GM19438 (cell line): Measurements from ENCODE around the gene PLEKHJ1.
"Not testable (repeated sequence)": the region's sequence is repeated elsewhere in the genome, so short reads cannot be mapped to it uniquely, and the experiment has no call there.

Experiments
- ATAC-seq: cut with Tn5 transposase; IDR thresholded peaks from one replicate; pipeline ENCODE4 v1.9.1; 2021; ENCODE audit warnings: low read depth; ENCODE audit not compliant: unreplicated experiment

Gene PLEKHJ1, protein sequence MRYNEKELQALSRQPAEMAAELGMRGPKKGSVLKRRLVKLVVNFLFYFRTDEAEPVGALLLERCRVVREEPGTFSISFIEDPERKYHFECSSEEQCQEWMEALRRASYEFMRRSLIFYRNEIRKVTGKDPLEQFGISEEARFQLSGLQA

DNA sequence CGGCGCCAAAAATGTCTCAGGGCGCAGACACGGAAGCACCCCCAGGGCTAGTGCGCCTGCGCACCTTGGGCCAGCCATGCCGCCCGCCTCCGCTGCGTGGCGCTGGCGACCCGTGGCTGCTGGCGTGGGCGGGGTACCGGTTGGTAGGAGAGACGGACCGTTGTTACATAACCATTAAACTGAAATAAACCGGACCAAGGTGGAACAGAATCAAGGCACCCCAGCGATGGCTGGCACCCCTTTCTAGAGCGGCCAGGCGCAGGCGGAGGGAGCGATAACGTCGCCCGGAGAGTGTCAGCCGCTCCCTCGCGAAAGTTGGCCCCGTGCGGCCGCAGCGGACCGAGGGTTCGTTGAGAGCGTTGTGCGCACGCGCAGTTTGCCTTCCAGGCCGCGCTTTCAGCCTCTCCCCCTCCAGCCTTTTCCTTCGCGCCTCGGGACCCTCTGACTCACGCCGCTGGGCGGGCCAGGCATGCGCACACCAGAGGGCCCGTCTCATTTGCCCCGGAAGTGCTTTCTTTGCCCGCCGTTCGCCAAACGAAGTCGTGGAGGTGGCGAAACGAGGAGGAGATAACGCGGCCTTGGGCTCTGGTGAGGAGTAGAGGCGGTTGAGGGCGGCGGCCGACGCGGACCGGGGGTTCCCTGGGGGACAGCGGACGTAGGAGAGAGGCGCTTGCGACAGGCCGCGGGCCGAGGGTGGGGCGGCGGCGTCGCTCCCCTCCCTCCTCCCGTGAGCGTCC lies at the start of gene PLEKHJ1, which contains the start of gene SF3A2:
TSS of gene PLEKHJ1 (minus strand) at position 16 of the 737 bp plus-strand sequence. CDS start 81 bp downstream, outside the sequence.
TSS of gene SF3A2 (plus strand) at position 511 of the 737 bp plus-strand sequence. CDS start 6,595 bp downstream, outside the sequence.
- ATAC-seq: peak; percentile 63

DNA sequence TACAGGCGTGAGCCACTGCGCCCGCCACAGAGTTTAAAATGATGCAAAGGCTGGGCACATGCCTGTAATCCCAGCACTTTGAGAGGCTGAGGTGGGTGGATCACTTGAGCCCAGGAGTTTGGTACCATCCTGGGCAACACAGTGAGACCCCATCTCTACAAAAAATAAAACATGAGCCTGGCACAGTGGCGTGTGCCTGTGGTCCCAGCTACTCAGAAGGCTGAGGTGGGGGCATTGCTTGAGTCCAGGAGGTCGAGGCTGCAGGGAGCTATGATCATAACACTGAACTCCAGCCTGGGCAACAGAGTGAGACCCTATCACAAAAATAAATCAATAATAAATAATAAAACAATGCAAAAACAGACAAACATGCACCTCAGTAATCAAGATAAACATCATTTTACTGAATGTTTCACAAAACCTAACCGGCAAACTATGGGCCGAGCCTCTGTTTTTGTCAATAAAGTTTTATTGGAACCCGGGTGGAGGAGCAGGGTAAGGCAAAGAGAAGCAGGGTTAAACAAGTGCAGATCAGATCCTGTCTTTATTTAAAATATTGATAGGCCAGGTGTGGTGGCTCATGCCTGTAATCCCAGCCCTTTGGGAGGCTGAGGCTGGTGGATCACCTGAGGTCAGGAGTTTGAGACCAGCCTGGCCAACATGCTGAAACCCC lies 47.8 kb upstream of the PLEKHJ1 start:
- ATAC-seq: no peak

- no peak for ATAC-seq
These were observed 46.7 kb upstream of the PLEKHJ1 start for GRCh38 chr19:2282862-2283237.

- no peak for ATAC-seq
These were observed 46.1 kb upstream of the PLEKHJ1 start, which contains the start of gene PEAK3 for GRCh38 chr19:2282062-2282861. TSS of gene PEAK3 (minus strand) at chr19:2282175. CDS start at chr19:2280931, 1,244 bp downstream.

GRCh38 chr19:2281265-2282061 lies 45.3 kb upstream of the PLEKHJ1 start:
- not testable (repeated sequence) for ATAC-seq

DNA sequence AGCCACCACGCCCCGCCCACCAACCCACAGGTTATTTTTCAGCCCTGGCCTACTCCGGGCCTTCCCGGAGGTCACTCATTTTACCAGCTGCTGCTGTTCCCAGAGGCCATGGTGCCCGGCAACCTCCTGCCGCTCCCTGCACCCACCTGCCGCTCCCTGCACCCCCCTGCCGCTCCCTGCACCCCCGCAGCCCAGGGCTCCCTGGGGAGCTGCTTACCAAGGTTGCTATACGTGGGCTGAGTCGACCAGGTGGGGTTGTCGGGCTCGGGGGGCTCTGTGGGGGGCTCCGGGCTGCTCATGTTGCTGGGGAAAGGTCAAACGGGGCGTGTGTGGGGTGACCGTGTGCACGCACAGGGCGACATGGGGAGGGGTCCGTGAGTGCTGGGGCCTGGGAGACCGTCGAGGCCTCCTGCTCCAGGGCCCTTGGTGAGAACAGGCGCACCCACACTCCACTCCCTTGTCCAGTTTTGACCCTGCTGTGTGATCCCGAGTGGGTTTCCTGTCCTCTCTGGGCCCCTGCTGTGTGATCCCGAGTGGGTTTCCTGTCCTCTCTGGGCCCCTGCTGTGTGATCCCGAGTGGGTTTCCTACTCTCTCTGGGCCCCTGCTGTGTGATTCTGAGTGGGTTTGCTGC lies 44.6 kb upstream of the PLEKHJ1 start:
- ATAC-seq: no peak

GRCh38 chr19:2278459-2279158 lies 42.5 kb upstream of the PLEKHJ1 start:
- no peak for ATAC-seq

DNA sequence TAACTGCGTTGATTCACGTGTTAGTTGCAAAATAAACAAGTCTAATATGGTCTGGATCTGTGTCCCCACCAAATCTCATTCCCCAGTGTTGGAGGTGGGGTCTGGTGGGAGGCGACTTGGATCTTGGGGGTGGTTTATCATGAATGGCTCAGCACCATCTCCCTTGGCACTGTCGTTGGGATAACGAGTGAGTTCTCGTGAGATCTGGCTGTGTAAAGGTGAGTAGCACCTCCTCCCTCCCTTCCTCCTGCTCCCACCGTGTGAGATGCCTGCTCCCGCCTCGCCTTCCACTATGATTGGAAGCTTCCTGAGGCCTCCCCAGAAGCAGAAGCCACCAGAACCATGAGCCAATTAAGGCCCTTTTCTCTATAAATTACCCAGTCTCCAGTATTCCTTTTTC lies 41.0 kb upstream of the PLEKHJ1 start:
- ATAC-seq: no peak

- ATAC-seq: no peak
These were observed 40.4 kb upstream of the PLEKHJ1 start for GRCh38 chr19:2276429-2276986.

DNA sequence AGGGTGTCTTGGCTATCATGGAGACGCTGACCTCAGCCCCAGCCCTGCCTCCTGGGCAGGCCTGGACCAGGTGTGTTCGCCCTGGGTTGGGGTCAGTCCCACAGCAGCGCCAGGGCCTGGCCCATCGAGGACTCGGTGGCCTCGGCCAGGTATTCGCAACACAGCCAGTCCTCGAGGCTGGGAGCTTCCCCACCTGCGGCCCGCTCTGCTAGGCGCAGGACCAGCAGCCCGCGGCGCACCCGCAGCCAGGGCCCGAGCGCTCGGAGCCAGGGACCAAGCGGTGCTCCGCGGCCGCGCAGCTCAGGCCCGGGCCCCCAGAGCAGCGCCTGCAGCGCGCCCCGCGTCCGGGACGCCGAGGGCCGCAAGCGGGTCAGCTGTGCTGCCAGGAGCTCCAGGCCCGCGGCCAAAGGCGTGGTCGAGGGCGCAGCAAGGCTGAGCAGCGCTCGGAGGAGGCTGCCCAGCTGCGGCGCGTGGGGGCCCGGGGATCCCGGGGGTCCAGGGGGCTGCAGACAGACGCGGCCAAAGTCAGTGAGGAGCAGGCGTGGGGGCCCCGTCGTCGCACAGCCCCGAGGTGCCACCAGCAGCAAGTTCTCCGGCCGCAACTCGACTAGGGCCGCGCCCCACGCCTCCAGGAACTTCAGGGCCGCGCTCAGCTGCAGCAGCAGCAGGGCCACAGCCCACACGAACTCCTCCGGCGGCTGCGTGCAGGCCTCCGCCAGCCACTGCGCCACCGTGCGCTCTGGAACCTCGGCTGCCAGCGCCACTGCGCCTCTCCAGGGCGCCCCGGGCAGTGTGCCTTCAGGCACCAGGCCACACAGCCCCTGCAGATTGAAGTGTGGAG lies 39.7 kb upstream of the PLEKHJ1 start:
- ATAC-seq: no peak

GRCh38 chr19:2274931-2275535 lies 38.9 kb upstream of the PLEKHJ1 start:
- ATAC-seq: no peak

DNA sequence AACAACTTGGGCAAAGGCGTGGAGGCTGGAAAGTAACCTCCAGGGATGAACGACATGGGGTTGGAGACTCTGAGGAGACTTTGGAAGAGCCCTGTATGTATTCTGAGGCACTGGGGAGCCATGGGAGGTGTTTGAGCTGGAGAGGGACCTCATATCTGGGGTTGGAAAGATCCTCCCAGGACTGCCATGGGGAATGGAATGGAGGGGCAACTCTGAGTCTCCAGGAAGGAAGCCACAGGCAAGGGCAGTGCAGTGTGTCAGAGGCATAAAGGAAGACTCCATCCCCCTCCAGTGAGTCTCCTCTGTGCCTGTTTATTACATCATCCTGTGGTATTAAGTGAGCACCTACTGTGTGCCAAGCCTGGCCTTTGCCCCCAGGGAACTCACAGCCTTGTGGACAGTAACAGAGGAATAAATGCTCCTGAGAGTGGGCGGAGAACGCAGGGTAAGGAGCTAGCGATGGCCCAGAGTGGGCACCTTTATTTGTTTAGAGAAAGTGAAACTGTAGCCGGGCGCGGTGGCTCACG lies 38.1 kb upstream of the PLEKHJ1 start:
- ATAC-seq: no peak

DNA sequence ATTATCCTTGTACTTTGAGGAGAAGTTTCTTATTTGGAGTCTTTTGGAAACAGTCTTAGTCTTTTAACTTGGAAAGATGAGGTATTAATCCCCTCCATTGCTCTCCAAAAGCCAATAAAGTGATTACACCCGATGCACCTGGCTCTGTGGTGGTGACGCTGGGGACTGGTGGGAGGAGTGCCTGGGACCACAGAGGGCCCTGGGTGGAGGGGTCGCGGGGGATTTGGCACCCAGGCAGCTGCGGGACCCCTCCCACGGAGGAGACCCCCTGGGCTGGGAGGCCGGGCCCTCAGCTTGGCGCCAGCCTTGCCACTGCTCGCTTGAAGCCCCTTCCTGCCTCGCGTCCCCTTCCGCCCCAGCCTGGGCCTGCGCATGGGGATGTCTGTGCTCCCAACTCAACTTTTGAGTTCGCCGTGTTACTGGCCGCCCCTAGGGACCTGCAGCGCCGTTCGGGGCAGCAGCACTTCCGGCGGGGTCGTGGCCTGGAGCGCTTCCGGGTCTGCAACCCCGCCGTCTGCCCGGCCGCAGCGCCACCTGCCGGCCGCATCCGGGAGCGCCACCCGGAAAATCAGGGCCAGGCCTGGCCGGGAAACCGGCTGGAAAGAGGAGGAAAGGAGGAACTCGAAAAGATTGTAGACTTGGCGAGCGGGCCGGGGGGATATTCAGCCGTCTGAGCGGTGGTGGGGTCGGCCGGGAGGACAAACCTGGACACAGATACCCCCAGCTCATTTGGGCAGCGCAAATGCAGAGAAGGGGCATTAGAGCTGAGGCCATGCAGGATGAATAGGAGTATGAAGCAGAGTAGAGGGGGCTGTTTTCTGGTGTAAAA lies 37.4 kb upstream of the PLEKHJ1 start:
- no peak for ATAC-seq

- ATAC-seq: no peak
These were observed 35.3 kb upstream of the PLEKHJ1 start for GRCh38 chr19:2271234-2272103.
